IPS-15b (cell line): ENCODE data around the gene PSMD5.

ENCODE experiments used
- H3K27me3 ChIP-seq: one replicate; pipeline ENCODE4 v1.6.1; 2013; ENCODE audit warnings: low read length; ENCODE audit not compliant: control insufficient read depth, insufficient read depth
- H3K36me3 ChIP-seq: one replicate; pipeline ENCODE4 v1.6.1; 2013; ENCODE audit warnings: low read length; ENCODE audit not compliant: control insufficient read depth, insufficient read depth
- H3K4me1 ChIP-seq: one replicate; pipeline ENCODE4 v1.6.1; 2013; ENCODE audit warnings: mild to moderate bottlenecking, low read length; ENCODE audit not compliant: control insufficient read depth, insufficient read depth
- H3K4me3 ChIP-seq: one replicate; pipeline ENCODE4 v1.5.1; 2013; ENCODE audit warnings: low read depth, low read length
- H3K9ac ChIP-seq: one replicate; pipeline ENCODE4 v1.6.1; 2013; ENCODE audit warnings: low read depth, mild to moderate bottlenecking, low read length
- H3K9me3 ChIP-seq: one replicate; pipeline ENCODE4 v1.6.1; 2013; ENCODE audit warnings: mild to moderate bottlenecking, low read length; ENCODE audit not compliant: control insufficient read depth, insufficient read depth

The PSMD5 gene

DNA sequence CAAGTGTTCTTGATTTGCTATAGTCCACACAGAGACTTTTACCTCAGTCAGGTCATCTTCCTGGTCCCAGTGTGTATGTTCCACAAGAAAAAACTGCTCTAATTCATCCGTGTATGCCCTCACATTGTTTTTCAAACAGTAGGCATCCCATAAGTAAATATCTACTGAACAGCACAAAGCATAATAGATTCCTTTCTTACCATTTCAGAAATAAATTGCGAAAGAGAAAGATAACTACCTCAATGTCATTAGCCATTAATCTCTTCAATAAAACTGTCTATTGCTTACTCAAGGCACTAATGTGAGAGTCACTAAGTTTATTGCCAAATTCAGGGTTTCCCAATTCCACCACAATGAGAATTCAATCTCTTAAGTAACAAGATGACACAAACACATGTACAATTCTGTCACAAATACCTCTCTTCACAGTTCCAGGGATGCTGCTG is 59.1 kb downstream of the PSMD5 start:
- H3K36me3 ChIP-seq = peaks cover 8% of the 10 kb centered on the region
- no peak overlapping the region for H3K4me3 ChIP-seq
- H3K27me3 ChIP-seq = no peaks in the 10 kb centered on the region

GRCh38 chr9:120781236-120781635 is 61.5 kb downstream of the PSMD5 start:
- no peaks in the 10 kb centered on the region for H3K4me1 ChIP-seq
- H3K9ac ChIP-seq = no peak overlapping the region
- no peak overlapping the region for H3K4me3 ChIP-seq
- peaks cover 7% of the 10 kb centered on the region for H3K36me3 ChIP-seq
- no peaks in the 10 kb centered on the region for H3K9me3 ChIP-seq
- no peaks in the 10 kb centered on the region for H3K27me3 ChIP-seq

More for the DNA sequence above, 59.1 kb downstream of the PSMD5 start:
- no peak overlapping the region for H3K9ac ChIP-seq
- no peaks in the 10 kb centered on the region for H3K4me1 ChIP-seq
- no peaks in the 10 kb centered on the region for H3K9me3 ChIP-seq

DNA sequence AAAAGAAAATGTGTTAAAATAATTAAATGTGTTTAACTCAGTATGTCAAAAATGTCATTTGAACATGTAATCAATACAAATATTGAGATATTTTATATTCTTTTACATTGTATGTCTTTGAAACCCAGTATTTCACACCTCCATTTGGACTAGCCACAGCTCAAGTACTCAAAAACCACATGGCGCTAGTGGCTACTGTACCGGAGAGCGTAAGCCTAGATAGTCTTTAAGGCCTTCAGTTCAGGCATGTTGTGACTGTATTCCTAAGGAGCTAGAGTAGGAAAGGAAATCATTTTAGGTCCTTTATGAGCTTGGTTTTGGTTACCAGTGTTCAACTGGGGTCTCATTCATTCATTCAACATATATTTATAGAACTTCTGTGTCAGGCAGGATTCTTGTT is 62.4 kb downstream of the PSMD5 start:
- no peak overlapping the region for H3K9ac ChIP-seq
- H3K9me3 ChIP-seq = no peaks in the 10 kb centered on the region
- no peaks in the 10 kb centered on the region for H3K4me1 ChIP-seq
- peaks cover 8% of the 10 kb centered on the region for H3K36me3 ChIP-seq
- no peaks in the 10 kb centered on the region for H3K27me3 ChIP-seq
- H3K4me3 ChIP-seq = no peak overlapping the region

DNA sequence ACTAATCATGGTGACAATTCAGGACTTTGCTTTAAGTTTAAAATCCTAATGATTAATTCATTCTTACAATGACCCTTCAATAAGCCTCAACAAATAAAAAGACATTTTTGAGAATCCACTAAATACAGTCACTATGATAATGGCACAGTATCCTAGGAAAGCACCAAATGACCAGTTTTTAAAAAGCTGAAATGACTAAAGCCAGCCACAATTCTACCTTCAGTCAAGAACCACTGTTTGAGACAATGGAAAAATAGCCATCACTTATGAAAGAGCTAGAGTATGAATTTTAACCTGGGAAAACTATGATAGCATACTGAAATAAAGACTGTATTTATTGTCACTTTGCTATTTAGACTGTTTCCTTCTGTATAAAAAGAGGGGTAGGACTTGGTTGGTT is 63.5 kb downstream of the PSMD5 start:
- no peaks in the 10 kb centered on the region for H3K4me1 ChIP-seq
- H3K4me3 ChIP-seq = no peak overlapping the region
- H3K36me3 ChIP-seq = peaks cover 8% of the 10 kb centered on the region

DNA sequence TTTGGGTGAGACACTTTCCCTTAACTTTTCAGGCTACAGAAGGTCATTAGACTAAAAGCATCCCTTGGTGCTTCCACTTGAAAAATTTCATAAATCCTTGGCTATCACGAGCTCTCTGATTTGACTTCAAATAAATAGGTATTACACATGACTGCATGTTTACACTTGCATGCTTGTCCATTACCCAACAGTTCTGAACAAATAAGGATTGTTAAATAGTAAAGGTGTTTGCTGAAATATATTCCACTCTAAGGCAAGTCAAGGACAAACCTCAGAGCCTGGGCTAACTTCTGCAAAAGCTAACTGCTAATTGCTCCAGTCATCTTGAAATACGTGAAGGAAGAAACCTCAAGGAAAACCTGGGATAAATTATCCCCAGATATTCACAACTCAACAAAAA is 64.0 kb downstream of the PSMD5 start:
- Histone ChIP-seq H3K27me3 (no peaks in the 10 kb centered on the region), H3K4me1 (no peaks in the 10 kb centered on the region), H3K36me3 (peaks cover 8% of the 10 kb centered on the region)

More for the DNA sequence above, 63.5 kb downstream of the PSMD5 start:
- Histone ChIP-seq H3K9me3 (no peaks in the 10 kb centered on the region), H3K27me3 (no peaks in the 10 kb centered on the region), H3K9ac (no peak overlapping the region)

GRCh38 chr9:120777229-120777628 is 65.5 kb downstream of the PSMD5 start:
- Histone ChIP-seq H3K27me3 (no peaks in the 10 kb centered on the region), H3K36me3 (peaks cover 8% of the 10 kb centered on the region), H3K4me1 (no peaks in the 10 kb centered on the region), H3K9me3 (no peaks in the 10 kb centered on the region), H3K9ac (no peak overlapping the region), H3K4me3 (no peak overlapping the region)

More for the DNA sequence above, 64.0 kb downstream of the PSMD5 start:
- Histone ChIP-seq H3K9ac (no peak overlapping the region), H3K4me3 (no peak overlapping the region), H3K9me3 (no peaks in the 10 kb centered on the region)

DNA sequence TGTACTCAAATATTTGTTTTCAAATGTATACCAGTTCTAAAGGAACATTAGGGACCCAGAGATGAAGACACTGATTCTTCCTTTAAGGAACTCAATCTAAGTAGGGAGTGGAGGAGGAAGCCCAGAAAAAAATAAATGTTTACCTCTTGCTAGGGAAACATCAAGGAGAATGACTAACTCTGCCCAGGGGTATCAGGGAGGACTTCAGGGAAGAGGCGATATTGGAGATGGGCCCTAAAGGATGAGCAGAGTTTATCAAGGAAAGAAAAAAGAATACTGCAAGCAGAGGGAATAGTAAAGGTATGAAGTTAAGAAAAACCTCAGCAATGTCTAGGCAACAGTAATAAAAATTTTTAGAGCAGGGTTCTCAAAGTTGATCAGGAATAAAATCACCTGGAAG is 65.9 kb downstream of the PSMD5 start:
- peaks cover 8% of the 10 kb centered on the region for H3K36me3 ChIP-seq
- H3K4me1 ChIP-seq = no peaks in the 10 kb centered on the region
- H3K9me3 ChIP-seq = no peaks in the 10 kb centered on the region
- no peak overlapping the region for H3K9ac ChIP-seq
- no peak overlapping the region for H3K4me3 ChIP-seq
- H3K27me3 ChIP-seq = no peaks in the 10 kb centered on the region

DNA sequence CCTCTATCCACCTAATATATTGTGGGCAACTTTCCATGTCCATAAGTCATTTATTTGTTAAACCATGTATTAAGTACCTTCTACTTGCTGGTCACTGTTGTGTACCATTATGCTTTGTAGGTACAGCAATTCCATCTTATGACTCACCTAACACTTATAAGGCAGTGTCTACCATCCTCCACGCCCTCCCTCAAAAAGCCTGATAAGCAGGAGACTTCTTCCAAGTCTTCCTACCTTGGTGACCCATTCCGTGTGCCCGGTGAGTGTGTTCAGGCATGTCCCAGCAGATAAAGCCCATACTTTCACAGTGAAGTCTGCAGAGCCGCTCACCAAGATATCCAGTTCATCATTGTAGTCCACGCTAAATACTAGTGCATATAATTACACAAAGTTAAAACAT is 66.9 kb downstream of the PSMD5 start:
- Histone ChIP-seq H3K27me3 (no peaks in the 10 kb centered on the region), H3K9ac (no peak overlapping the region), H3K4me1 (no peaks in the 10 kb centered on the region), H3K36me3 (peaks cover 11% of the 10 kb centered on the region), H3K9me3 (no peaks in the 10 kb centered on the region), H3K4me3 (no peak overlapping the region)

- H3K36me3 ChIP-seq = peaks cover 11% of the 10 kb centered on the region
Observed at GRCh38 chr9:120774719-120775118, 68.0 kb downstream of the PSMD5 start.

GRCh38 chr9:120773256-120773655 is 69.5 kb downstream of the PSMD5 start:
- Histone ChIP-seq H3K27me3 (no peaks in the 10 kb centered on the region), H3K9me3 (no peaks in the 10 kb centered on the region), H3K36me3 (peaks cover 12% of the 10 kb centered on the region), H3K9ac (no peak overlapping the region), H3K4me3 (no peak overlapping the region), H3K4me1 (peaks cover 1% of the 10 kb centered on the region)

More at GRCh38 chr9:120774719-120775118, 68.0 kb downstream of the PSMD5 start:
- no peak overlapping the region for H3K4me3 ChIP-seq
- H3K27me3 ChIP-seq = no peaks in the 10 kb centered on the region
- H3K4me1 ChIP-seq = no peaks in the 10 kb centered on the region
- no peaks in the 10 kb centered on the region for H3K9me3 ChIP-seq
- H3K9ac ChIP-seq = no peak overlapping the region

GRCh38 chr9:120770931-120771330 is 71.8 kb downstream of the PSMD5 start:
- H3K4me1 ChIP-seq = peaks cover 7% of the 10 kb centered on the region
- no peak overlapping the region for H3K4me3 ChIP-seq
- H3K36me3 ChIP-seq = peaks cover 11% of the 10 kb centered on the region
- no peaks in the 10 kb centered on the region for H3K9me3 ChIP-seq
- H3K9ac ChIP-seq = no peak overlapping the region
- no peaks in the 10 kb centered on the region for H3K27me3 ChIP-seq

DNA sequence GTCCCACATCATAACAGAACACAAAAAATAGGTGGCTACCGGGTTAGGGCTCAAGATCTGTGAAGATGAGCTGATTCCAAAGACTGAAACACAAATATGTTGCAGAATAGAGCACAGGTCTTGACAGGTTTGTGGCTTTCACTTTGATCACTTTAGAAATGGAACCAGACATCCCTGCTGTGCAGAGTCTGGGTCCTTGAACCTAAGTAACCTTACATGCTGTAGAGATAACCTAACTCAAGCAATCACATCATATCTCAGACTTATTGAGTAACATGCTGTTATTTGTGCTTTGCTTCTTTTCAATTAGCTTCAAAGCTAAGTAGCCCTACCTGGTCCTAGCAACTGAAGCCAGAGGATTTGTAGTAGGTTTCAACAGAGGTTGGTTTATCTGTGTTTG is 73.8 kb downstream of the PSMD5 start:
- Histone ChIP-seq H3K9me3 (no peaks in the 10 kb centered on the region), H3K9ac (no peak overlapping the region), H3K4me3 (no peak overlapping the region), H3K27me3 (no peaks in the 10 kb centered on the region), H3K4me1 (peaks cover 7% of the 10 kb centered on the region), H3K36me3 (peaks cover 12% of the 10 kb centered on the region)
